NCI-H1092 treated with DMSO at 0.1 percent for 48 hours (cell line): ENCODE measurements around the gene CAPN5.
A peak's percentile ranks its signal among the peaks of the same experiment; 100 is the strongest.

ENCODE experiments used
- DNase-seq: peaks from one replicate; lab custom pipeline; 2025; lab: John Stamatoyannopoulos, UW

Gene CAPN5

DNA sequence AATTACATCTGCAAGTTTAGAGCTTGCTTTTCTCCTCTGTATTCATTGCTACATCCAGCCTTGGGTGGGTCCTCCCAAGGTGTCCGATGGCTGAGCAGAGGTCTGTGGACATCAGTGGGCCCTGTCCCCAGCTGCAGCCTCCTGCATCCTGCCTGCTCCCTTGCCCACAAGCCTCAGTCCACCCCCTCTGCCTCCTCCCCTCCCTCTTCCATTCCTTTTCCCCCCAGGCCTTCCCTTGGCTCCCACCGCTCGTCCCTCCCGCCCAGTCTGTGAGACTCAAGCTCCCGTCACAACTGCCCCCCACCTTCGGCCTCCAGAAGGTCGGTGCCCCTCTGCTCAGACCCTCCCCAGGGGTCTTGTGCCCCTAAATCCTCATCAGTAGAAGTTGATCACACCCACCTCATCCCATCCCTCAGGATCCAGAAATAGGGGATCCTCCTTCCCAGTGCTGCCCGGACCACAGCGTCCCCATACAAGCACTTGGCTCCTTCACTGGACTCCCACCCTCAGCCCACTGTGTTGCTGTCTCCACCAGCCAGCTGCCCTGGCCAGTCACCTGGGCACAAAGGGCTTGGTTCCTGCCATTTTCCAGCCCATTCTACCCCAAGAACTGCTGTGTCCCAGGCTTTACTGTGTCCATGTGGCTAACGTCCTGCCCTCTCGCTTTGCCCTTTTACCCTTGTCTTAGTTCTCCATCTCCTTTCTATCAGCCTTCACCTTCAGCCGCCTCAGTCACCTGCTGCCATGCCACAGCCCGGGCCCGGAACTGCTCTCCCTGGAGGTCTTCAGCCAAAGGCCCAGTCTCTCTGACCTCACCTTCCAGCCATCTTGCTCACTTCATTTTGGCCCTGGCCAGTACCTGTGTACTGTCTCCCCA lies 33.6 kb downstream of the CAPN5 start:
- no peak for DNase-seq

GRCh38 chr11:77101043-77101537 lies 34.3 kb downstream of the CAPN5 start:
- DNase-seq: no peak

DNA sequence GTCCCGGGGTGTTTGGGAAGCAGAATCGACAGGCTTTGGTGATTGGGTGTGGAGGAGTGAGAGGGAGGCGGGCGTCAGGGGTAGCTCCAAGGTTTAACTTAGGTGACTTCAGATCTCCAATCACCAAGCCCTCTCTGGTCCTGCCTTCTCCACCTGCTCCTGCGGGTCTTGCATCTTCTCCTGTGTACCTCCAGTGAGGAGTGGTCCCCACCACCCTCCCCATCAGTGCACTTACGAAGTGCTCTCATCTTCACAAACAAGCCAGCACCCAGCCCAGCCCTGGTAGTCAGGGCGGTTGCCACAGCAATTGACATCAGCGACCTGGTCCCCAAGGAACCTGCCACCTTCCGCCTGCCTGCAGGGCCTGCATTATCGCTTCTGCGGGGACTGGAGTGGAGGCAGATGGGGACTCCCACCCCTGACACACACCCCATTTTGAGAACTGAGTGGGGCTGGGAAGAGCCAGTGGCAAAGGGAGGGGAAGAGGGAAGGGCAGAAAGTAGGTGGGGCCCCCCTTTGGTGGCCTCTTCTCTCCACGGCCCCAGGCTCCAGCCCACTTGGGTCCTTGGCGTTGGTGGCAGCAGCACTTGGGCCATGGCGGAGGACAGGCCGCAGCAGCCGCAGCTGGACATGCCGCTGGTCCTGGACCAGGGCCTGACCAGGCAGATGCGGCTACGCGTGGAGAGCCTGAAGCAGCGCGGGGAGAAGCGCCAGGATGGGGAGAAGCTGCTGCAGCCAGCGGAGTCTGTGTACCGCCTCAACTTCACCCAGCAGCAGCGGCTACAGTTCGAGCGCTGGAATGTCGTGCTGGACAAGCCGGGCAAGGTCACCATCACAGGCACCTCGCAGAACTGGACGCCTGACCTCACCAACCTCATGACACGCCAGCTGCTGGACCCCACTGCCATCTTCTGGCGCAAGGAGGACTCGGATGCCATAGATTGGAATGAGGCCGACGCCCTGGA lies 35.8 kb downstream of the CAPN5 start, which contains the start of gene OMP:
TSS of gene OMP (plus strand) at position 595 of the 965 bp plus-strand sequence. CDS start at position 595, 0 bp downstream.
- DNase-seq: no peak

DNA sequence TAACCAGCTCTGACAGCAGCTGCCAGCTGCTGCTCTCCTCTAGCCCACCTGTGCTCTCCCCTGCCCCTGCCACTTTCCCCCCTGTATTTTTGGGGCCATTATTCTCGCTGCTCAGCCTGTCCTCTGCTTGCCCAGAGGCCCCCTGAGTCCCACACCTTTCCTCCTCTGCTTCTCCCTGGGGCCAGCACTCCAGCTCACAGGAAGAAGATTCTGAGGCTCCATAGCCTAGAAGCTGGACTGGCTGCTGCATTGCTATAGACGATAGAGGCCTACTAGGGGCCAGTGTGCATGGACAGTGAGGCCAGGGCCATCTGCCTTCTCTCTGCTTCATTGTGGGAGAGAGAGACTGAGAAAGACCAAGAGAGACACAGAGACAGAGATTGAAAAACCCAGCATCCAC lies 36.5 kb downstream of the CAPN5 start:
- DNase-seq: no peak

GRCh38 chr11:77104727-77105126 lies 38.0 kb downstream of the CAPN5 start:
- DNase-seq: no peak

- DNase-seq: no peak
These were observed 39.5 kb downstream of the CAPN5 start for GRCh38 chr11:77106321-77106720.

DNA sequence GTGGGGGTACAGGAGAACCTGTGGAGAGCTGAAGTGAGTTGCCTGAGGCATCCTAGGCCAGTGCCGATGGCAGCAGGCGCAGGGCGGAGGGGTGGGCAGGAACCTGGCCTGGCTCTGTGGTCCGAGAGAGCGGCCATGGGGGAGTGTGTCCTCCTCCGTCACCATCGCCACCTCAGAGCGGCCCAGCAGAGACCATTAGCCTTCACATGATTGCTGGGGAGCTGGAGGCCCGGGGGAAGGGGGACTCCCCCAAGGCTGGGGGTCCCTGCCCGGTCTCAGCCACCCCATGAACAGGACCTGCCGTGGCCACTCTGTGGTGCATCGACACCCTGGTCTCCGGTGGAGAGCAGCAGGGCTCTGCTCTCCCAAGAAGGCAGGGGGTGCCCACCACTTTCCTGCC lies 40.0 kb downstream of the CAPN5 start:
- DNase-seq: no peak

DNA sequence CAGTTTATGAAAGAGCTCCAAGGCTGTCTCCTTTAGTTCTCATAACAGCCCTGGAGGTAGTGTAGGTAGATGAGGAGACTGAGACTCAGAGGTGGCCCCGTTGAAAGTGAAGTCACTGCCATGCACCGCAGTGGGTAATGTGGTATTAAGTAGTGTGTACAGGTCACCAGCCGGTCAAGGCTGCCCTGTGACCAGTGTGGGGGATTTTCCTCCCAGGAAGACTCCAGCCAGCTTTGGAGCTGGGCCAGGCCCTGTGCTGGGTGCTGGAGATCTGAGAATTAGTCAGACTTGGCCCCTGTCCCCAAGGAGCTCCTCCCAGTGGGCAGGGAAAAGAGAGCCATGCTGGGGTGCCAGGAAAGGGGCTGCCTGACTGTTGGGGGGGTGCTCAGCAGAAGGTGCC lies 41.2 kb downstream of the CAPN5 start:
- DNase-seq: peak; percentile 56

GRCh38 chr11:77108436-77108835 lies 41.7 kb downstream of the CAPN5 start:
- DNase-seq: no peak

DNA sequence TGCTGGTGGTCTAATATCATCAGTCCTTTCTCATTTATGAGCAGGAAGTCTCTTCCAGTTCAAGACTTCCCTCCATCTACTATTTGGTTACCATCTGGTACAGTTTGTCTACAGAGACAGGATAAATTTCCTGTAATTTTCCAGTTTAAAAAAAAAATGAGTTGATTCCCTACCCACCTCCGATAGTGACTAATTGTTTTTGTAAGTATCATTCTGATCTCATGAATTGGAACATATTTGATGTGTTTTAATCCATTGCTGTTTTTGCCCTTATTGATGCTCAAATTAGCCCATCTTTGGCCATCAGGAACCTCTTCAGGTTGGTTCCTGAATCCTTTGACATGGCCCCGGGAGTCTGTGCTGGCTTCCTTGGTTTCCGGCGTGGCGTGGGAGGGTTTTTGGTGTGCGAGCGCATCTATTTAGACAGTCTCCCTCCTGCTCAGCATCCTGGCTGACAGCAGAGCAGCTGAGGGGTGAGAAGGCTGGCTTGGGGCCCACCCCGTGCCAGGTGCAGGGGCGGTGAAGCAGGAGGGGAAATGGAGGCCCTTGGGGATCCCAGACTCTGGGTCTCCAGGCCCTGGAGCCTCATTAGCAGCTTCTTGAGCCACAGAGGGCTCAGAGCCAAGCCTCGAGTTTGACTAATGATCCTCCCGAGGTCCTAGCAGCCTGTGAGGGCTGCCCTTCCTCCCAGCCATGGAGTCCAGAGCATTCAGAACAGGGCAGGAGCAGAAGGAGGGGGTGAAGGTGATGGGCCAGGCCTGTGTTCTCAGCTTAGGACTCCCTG lies 42.7 kb downstream of the CAPN5 start:
- peak; percentile 92 for DNase-seq

- peak; percentile 96 for DNase-seq
These were observed 44.1 kb downstream of the CAPN5 start for GRCh38 chr11:77110836-77111235.

- no peak for DNase-seq
These were observed 44.5 kb downstream of the CAPN5 start for GRCh38 chr11:77111277-77111676.

DNA sequence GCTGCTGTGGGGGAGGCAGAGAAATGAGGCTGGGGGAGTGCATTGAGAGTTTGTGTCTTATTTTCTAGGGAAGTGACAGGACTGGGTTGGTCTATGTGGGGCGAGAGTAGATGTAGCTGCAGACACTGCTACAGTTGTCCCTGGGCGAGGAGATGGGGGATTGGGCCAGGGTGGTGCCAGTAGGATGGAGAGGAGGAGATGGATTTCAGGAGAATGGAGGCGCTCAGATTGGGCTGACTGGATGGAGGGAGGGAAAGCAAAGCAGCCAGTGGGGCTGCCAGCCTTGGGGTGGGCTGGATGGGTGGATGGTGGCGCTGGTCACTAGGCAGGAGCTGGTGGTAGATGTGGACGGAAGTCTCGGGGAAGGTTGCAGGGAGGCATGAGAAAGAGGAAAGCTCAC lies 45.2 kb downstream of the CAPN5 start:
- DNase-seq: no peak

DNA sequence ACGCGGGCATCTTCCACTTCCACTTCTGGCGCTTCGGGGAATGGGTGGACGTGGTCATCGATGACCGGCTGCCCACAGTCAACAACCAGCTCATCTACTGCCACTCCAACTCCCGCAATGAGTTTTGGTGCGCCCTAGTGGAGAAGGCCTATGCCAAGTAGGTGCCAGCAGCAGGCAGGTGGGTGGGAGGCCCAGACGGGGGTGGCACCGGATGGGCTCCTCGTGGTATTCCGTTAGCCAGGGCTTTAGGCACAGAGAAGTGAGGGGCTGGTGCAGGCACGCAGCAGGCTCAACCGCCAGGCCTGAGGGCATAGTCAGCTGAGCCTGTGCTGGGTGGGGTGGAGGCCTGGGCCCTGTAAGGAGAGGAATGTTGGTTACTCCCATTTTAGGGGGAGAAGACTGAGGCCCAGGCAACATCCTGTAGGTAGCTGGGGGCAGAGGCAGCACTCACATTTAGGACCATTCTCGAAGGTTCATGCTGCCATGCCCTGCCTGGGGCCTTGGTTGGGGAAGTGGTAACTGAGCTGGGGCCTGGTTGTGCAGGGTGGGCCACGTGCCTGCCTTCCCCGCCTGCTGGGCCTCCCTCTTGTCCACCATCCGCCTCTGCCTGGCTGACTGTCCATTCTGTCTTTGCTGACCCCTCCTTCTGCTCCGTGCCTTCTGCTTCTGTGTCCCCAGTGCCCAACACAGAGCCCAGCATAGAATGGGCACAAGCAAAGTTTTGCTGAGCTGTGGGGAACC lies 46.0 kb downstream of the CAPN5 start:
- no peak for DNase-seq

DNA sequence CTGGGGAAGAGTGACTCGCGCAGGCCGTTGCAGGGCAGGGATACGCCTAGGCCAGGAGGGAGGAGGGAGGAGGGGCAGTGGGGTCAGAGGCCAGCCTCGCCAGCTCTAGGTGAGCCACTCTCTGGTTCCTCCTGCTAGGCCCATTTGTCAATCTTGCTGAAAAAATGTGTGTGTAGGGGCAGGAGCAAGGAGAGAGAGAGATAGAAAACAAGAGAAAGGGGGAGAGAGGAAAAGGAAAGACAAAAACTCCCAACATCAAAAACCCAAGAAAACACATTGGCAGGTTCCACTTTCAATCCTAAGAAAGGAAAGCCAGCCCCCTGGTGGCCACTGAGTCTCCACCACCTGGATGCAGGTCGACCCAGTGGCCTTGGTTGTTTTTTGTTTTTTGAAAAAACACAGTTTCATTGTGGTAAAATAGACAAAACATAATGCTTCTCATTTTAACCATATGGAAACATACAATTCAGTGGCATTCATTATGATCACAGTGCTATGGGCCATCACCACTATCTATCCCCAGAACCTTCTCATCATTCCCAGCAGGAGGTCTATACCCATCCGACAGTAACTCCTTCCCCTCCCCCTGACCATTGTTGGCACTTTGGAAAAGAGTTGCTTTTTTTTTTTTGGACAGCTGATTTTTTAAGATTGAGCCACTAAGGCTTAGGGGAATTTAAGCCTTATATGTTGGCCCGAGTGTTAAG lies 46.8 kb downstream of the CAPN5 start:
- peak; percentile 63 for DNase-seq

GRCh38 chr11:77114089-77114463 lies 47.3 kb downstream of the CAPN5 start:
- DNase-seq: no peak

GRCh38 chr11:77115181-77115611 lies 48.4 kb downstream of the CAPN5 start:
- no peak for DNase-seq

DNA sequence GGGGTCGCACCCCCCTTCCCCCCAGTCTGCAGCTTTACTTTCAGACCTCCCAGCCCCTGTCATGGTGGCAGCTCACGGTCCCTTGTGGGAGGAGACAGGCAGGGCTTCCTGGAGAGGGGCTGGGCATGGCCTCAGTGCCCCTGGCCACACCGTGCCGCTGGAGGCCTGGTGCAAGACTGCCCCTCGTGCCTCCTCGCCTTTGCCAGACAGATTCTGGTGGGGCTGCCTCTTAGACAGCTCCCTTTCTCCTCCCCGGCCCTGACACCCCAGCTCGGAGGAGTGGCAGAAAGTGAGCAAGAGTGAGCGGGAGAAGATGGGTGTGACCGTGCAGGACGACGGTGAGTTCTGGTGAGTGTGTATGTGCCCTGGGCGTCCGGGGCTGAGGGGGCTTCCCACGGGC lies 49.2 kb downstream of the CAPN5 start:
- no peak for DNase-seq

GRCh38 chr11:77117492-77117891 lies 50.7 kb downstream of the CAPN5 start:
- DNase-seq: peak; percentile 48

DNA sequence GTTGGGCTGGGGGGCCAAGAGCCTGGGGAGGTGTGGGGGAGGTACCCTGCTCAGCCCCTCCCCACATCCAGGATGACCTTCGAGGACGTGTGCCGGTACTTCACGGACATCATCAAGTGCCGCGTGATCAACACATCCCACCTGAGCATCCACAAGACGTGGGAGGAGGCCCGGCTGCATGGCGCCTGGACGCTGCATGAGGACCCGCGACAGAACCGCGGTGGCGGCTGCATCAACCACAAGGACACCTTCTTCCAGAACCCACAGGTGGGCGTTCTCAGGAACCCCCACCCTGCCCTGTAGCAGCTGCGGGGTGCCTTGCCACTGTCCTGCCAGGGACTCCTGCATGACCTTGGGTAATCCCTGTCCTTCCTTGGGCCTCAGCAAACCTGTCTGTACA lies 51.3 kb downstream of the CAPN5 start:
- DNase-seq: no peak
